HG03342 (cell line): Measurements from ENCODE around the gene BST2.

ENCODE experiments used
- ATAC-seq: cut with Tn5 transposase; IDR thresholded peaks from one replicate; pipeline ENCODE4 v1.9.1; 2021; ENCODE audit warnings: mild to moderate bottlenecking, moderate library complexity; ENCODE audit not compliant: unreplicated experiment

The BST2 gene, protein sequence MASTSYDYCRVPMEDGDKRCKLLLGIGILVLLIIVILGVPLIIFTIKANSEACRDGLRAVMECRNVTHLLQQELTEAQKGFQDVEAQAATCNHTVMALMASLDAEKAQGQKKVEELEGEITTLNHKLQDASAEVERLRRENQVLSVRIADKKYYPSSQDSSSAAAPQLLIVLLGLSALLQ

GRCh38 chr19:17405250-17406045 is at the start of gene BST2:
BST2 (minus strand) TSS chr19:17405630; CDS start chr19:17405575, 55 bp downstream.
- peak; percentile 70 for ATAC-seq

DNA sequence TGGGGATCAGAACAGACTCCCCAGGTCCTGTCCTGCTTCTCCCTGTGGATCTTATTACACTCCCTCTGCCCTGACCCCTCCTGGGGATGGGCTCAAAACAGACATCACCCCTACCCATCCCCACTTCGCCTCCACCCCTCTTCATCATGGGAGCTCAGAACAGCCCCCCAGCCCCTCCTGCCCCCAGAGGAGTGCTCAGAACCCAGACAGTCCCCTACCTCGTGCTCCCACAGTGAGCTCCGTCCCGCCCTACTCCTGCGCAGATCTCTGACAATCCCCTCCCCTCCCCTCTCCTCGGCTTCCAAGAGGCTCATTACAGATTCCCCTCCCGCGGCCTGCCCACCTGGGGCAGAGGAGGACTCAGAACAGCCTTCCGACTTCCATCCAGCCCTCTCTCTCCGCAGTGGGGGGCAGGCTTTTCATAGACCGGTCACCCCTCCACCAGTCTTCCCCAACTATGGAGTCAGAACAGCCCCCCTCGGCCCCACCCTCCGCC is 49.2 kb upstream of the BST2 start:
- ATAC-seq: no peak

GRCh38 chr19:17451820-17452219 is 46.4 kb upstream of the BST2 start:
- ATAC-seq: no peak

DNA sequence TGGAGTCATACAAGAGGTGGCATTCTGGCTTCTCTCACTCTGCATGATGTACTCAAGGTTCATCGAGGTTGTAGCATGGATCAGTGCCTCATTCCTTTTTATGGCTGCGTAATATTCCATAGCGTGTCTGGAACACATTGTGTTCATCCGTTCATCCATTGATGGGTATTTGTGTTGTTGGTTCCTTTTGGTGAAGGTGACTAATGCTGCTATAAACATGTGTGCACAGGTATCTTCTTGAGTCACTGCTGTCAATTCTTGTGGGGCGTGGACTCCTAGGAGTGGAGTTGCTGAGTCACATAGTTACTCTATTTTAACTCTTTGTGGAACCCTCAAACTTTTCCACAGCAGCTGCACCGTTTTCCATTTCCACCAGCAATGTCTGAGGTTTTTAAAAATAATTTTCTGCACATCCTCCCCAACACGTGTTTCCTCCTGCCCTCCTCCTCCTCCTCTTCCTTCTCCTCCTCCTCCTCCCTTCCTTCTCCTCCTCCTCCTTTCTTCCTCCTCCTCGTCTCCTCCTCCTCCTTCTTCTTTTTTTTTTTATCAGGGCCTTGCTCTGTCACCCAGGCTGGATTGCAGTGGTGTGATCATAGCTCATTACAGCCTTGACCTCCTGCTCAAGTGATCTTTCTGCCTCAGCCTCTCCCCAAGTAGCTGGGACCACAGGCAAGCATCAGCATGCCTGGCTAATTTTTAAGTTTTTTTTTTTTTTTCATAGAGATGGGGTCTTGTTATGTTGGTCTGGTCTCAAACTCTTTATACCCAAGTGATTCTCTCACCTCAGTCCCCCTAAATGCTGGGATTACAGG is 45.0 kb upstream of the BST2 start:
- ATAC-seq: no peak

GRCh38 chr19:17448131-17448967 is 42.9 kb upstream of the BST2 start, which contains the start of gene TMEM221:
TMEM221 (minus strand) TSS chr19:17448668; CDS start chr19:17448462, 206 bp downstream.
- ATAC-seq: no peak

- no peak for ATAC-seq
Measured at GRCh38 chr19:17447704-17448130, 42.3 kb upstream of the BST2 start.

DNA sequence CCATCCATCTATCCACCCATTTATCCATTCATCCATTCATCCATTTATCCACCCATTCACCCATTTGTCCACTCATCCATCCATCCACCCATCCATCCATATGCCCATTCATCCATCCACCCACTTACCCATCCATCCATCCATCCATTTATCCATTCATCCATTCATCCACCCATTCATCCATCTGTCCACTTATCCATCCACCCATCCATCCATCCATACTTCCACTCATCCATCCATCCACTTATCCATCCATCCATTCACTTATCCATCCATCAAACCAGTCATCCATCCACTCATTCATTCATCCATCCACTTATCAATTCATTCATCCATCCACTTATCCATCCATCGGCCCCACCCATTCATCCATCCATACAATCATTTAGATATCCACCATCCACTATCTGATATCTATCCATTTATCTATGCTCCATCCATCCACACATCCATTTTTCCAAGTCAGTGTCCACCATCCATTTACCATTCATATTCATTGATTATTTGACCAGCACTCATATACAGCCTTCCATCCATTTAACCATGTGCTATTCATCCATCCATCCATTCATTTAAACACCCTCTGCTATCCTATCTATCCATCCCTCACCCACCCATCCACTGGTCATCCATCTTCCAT is 40.2 kb upstream of the BST2 start:
- ATAC-seq: no peak

DNA sequence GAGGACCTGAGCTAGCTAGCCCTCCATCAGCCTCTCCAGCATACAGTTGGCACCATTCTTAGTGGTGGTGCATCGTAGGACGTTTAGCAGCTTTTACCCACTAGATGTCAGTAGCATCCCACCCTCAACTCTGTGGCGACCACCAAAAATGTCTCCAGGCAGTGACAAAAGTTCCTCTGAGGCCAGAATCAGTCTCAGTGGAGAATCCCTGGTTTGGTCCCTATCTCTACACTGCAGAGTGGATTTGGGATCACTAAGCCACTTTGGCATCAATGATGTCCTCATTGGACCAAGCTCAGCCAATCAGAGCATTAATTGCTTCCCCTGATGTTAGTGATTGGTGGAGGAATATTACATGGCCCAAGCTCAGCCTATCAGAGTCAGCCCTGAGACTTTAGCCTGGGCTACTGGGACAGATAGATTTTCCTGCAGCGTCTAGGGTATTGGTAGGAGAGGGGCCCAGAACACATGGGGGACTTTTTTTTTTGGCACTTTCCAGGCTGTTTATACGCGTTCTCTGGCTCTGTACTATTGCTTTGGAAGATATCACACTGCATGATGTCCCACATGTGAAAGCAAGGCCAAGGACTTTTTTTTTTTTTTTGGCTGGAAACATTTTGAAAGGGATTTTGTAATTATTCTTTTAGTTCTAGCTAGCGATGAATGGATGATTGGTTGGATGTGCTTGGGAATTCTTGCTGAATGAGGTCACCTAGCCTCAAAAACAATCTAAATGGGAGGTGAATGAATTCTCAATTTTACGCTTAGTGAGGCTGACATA is 36.0 kb upstream of the BST2 start:
- ATAC-seq: no peak

DNA sequence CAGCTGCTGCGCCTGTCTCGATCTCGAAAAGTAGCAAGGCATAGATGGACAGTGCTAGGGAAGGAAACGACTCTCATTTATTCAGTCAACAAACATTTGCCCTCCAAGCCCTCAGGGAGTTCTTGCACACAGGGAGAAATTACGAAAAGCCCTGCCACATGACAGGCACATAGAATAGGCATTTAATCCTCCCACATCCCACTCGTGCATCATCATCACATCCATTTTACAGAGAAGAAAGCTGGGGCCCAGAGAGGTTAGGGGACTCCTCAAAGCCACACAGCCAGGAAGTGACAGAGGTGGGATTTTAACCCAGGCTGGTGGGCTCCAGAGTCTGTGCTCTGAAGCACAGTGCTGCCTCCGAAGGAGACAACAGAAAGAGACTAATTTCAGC is 31.4 kb upstream of the BST2 start:
- ATAC-seq: no peak

- ATAC-seq: no peak
Measured at GRCh38 chr19:17436094-17436873, 30.9 kb upstream of the BST2 start.

DNA sequence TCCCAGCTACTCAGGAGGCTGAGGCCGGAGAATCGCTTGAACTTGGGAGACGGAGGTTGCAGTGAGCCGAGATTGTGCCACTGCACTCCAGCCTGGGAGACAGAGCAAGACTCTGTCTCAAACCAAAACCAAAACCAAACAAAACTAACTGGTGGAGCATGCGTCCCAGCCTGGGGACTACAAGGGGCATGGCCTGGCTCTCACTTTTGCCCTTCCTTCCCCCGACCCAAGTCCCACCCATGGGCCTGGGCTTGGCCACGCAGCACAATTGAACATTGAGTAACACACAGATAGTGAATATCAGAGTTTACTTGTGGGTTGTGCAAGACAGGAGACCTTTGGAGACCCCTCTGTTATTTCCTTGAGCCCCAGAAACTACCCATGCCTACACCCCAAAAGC is 29.8 kb upstream of the BST2 start:
- ATAC-seq: no peak

DNA sequence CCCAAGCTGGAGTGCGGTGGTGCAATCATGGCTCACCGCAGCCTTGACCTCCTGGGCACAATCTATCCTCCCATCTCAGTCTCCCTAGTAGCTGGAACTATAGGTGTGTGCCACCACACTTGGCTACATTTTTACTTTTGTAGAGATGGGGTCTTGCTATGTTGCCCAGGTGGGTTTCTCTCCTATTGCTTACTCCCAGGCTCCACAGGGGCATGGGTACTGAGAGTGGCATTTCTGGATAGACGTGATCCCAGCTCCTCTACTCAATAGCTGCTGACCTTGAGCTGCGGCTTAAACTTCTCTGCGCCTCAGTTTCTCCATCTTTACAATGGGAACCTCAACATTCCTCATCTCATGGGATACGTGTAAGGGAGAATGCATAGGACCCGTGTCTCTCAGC is 26.0 kb upstream of the BST2 start:
- no peak for ATAC-seq

DNA sequence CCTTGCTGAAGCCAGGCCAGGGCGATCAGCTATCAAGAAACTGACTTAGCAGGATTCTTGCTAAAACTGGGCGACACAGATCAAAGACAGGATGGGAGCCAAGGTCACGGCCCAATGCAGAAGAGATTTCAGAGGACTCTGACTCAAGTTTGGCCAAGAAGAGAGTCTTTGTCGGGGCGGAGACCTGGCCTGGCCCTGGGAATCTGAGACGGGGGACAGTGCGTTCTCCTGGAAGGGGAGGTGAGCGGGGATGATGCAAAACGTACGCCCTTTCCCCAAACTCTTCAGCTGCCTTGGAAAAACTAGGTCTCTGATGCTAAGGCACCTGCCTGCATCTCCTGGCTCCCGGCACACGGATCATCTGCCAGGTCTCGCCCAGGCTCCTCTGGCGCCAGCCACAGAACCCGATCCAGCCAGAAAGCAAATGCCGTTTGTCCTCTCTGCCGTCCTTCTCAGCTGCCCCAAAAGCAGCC is 24.2 kb upstream of the BST2 start:
- ATAC-seq: no peak

DNA sequence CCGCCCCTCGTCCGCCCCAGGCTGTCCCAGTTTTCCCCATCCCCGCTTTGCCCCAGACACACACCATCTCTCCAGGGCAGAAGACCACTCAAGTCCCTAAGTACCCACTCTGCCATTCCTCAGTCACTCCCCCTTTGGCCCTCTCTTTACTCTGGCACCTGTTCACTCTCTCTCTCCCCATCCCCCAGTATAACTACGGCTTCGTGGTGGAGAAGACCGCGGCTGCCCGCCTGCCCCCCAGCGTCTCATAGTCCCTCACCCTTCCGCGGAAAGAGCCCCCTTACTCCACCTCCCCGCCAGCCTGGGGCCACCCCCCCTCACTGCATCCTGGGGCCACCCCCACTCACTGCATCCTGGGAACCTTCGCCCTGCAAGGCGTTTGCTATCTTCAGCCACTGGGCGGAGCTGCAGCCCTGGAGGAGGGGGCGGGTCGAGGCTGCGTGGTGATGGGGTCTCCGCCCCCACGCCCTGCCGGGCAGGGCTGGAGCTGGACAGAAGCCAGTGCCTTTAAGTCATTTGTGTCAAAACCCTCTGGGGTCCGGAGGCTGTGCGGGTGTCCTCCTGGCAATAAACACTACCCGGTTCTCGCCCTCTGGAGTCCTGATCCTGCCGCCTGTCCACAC is 19.4 kb upstream of the BST2 start:
- no peak for ATAC-seq

DNA sequence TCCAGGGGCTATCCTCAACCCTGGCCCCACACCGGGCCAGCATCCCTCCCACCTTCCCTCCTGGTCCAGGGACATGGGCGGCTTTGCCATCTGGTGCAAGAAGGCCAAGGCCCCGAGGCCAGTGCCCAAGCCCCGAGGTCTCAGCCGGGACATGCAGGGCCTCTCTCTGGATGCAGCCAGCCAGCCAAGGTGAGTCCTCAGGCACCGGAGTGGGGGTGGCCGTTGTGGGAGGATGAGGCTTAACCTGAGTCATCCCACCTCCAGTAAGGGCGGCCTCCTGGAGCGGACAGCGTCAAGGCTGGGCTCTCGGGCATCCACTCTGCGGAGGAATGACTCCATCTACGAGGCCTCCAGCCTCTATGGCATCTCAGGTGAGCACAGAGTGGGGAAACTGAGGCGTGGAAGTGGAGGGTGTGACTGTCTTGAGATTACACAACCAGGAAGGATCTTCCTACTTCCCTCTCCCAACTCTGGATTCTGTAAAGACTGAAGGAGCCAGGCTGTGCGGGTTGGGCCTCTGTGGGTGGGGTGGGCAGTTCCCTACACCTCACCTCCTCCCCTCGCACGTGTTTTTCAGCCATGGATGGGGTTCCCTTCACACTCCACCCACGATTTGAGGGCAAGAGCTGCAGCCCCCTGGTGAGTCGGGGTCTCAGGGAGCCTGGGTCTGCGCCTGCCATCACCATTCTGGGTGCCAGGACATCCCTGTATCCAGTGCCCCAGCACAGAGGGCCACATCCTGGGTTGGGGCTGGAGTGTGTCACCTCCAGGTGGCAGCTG is 18.2 kb upstream of the BST2 start:
- ATAC-seq: no peak

DNA sequence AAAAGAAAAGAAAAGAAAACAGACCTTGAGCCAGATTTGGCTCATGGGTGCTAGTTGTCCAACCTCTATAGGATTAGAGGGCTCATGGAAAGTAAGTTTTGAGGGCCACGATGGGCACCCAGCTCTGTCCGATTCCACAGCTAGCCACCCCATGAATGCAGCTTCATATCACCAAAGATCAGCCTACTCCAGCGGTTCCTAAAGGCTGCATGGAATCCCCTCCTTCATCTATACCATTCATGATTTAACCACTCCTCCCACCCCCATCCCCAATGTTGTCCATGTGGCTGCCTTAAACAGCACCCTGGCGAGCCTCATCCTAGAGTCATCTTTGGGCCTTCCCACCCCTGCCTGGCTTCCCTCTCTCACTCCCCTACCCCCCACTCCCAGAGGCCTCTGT is 16.5 kb upstream of the BST2 start:
- ATAC-seq: no peak

DNA sequence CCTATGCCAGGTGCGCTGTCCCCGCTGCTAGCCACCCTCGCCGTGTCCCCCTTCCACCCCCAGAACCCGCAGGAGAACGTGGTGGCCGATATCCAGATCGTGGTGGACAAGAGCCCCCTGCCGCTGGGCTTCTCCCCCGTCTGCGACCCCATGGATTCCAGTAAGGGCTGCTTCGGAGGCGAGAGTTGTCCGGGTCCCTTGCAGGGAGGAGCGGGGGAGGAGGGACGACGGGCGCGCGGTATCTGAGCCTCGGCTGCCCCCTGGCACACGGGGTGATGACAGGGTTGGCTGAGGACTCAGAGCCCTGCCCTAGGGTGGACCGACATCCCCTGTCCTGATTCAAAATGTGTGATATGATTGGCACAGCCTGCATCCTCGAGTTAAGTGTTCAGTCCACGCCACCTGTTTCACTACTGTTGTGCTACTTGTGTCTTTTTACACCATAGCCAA is 15.1 kb upstream of the BST2 start:
- ATAC-seq: no peak
